Measurements from ENCODE around the gene POLE3. TPM values are rescaled to one million over a fixed set of nuclear protein-coding genes. Genes with fewer than 3 reads are reported as not detected.

The POLE3 gene
- total RNA-seq, 1 donor from 2014 or later: 29.7 TPM

- Histone ChIP-seq H3K27me3 (ENCODE audit: low read depth) (no peaks in the 10 kb centered on the region), H3K4me3 (peak within 1 kb of the TSS; percentile 74), H3K9me3 (no peaks in the 10 kb centered on the region), H3K27ac (peak within 1 kb of the TSS; percentile 79), H3K36me3 (peaks cover 9% of the 10 kb centered on the region), H3K4me1 (no peaks in the 10 kb centered on the region)
- no peak for TF ChIP-seq CTCF (IDR thresholded peaks at IDR 0.05)
- intact Hi-C loops (cut with DNase I): no loop called here
- DNase-seq: peak; percentile 81
- peak; percentile 90 to 97 for ATAC-seq
Observed at GRCh38 chr9:113376634-113377567, 33.6 kb downstream of the POLE3 start, which contains the start of gene HDHD3. Gene HDHD3 (minus strand): TSS chr9:113376986. CDS start chr9:113374354, 2,632 bp downstream.

- peaks cover 9% of the 10 kb centered on the region for H3K36me3 ChIP-seq
- H3K27ac ChIP-seq: no peak overlapping the region
- H3K4me3 ChIP-seq: peak overlapping the region; percentile 74
- no peaks in the 10 kb centered on the region for H3K4me1 ChIP-seq
- no peak for TF ChIP-seq CTCF (IDR thresholded peaks at IDR 0.05)
- ATAC-seq (peak in 1 of 2 donors; percentile 10), DNase-seq (no peak)
- H3K9me3 ChIP-seq: no peaks in the 10 kb centered on the region
- intact Hi-C loops (cut with DNase I): no loop called here
- H3K27me3 ChIP-seq (ENCODE audit: low read depth): no peaks in the 10 kb centered on the region
Observed at GRCh38 chr9:113375057-113376023, 35.1 kb downstream of the POLE3 start.

GRCh38 chr9:113373676-113374392 lies 36.6 kb downstream of the POLE3 start:
- intact Hi-C loops (cut with DNase I): no loop called here
- TF ChIP-seq CTCF (IDR thresholded peaks at IDR 0.05): no peak
- no peak overlapping the region for H3K4me3 ChIP-seq
- no peak for ATAC-seq
- peaks cover 9% of the 10 kb centered on the region for H3K36me3 ChIP-seq
- H3K4me1 ChIP-seq: no peaks in the 10 kb centered on the region
- no peak for DNase-seq
- no peak overlapping the region for H3K27ac ChIP-seq
- no peaks in the 10 kb centered on the region for H3K9me3 ChIP-seq
- no peaks in the 10 kb centered on the region for H3K27me3 ChIP-seq (ENCODE audit: low read depth)

GRCh38 chr9:113373256-113373655 lies 37.2 kb downstream of the POLE3 start:
- no peak overlapping the region for H3K27ac ChIP-seq
- no peak for TF ChIP-seq CTCF (IDR thresholded peaks at IDR 0.05)
- peaks cover 9% of the 10 kb centered on the region for H3K36me3 ChIP-seq
- no peaks in the 10 kb centered on the region for H3K4me1 ChIP-seq
- no peak overlapping the region for H3K4me3 ChIP-seq
- no peaks in the 10 kb centered on the region for H3K27me3 ChIP-seq (ENCODE audit: low read depth)
- H3K9me3 ChIP-seq: no peaks in the 10 kb centered on the region
- ATAC-seq (no peak), DNase-seq (no peak)
- intact Hi-C loops (cut with DNase I): no loop called here

GRCh38 chr9:113372059-113372458 lies 38.4 kb downstream of the POLE3 start:
- no peak overlapping the region for H3K27ac ChIP-seq
- no peaks in the 10 kb centered on the region for H3K4me1 ChIP-seq
- peaks cover 9% of the 10 kb centered on the region for H3K36me3 ChIP-seq
- ATAC-seq (no peak), DNase-seq (no peak)
- intact Hi-C loops (cut with DNase I): no loop called here
- H3K27me3 ChIP-seq (ENCODE audit: low read depth): no peaks in the 10 kb centered on the region
- no peak for TF ChIP-seq CTCF (IDR thresholded peaks at IDR 0.05)
- H3K9me3 ChIP-seq: no peaks in the 10 kb centered on the region
- H3K4me3 ChIP-seq: no peak overlapping the region

All from lower lobe of right lung (tissue), 2 donors.